Measurements from ENCODE around the gene SPATA32.

SPATA32 gene

GRCh38 chr17:45248132-45248957 lies 13.5 kb downstream of the SPATA32 start:
- Histone ChIP-seq H3K36me3 (ENCODE audit: control insufficient read depth in 2 of 2, insufficient read depth in 2 of 2, low read length in 2 of 2) (peaks cover 8 to 14% of the 10 kb centered on the region in 2 donors), H3K4me3 (ENCODE audit: low read length in 2 of 2) (peak overlapping the region; percentile 60 to 73), H3K4me1 (ENCODE audit: control insufficient read depth in 2 of 2, insufficient read depth in 2 of 2, low read length in 2 of 2) (peaks cover 27 to 34% of the 10 kb centered on the region in 2 donors), H3K9me3 (ENCODE audit: control insufficient read depth in 2 of 2, low read length in 2 of 2) (no peaks in the 10 kb centered on the region), H3K9ac (ENCODE audit: low read depth in 1 of 2, low read length in 2 of 2) (peak overlapping the region; percentile 86 to 89), H3K27ac (ENCODE audit: low read depth in 2 of 2, low read length in 2 of 2) (peak overlapping the region; percentile 91 to 95), H3K27me3 (ENCODE audit: control insufficient read depth in 2 of 2, insufficient read depth in 2 of 2, low read length in 2 of 2) (no peaks in the 10 kb centered on the region)

GRCh38 chr17:45247429-45248131 lies 14.3 kb downstream of the SPATA32 start:
- H3K4me1 ChIP-seq (ENCODE audit: control insufficient read depth in 2 of 2, insufficient read depth in 2 of 2, low read length in 2 of 2) = peaks cover 25 to 30% of the 10 kb centered on the region in 2 donors
- H3K9me3 ChIP-seq (ENCODE audit: control insufficient read depth in 2 of 2, low read length in 2 of 2) = no peaks in the 10 kb centered on the region
- H3K4me3 ChIP-seq (ENCODE audit: low read length in 2 of 2) = peak overlapping the region; percentile 73 to 75
- H3K27me3 ChIP-seq (ENCODE audit: control insufficient read depth in 2 of 2, insufficient read depth in 2 of 2, low read length in 2 of 2) = no peaks in the 10 kb centered on the region
- peaks cover 8 to 14% of the 10 kb centered on the region in 2 donors for H3K36me3 ChIP-seq (ENCODE audit: control insufficient read depth in 2 of 2, insufficient read depth in 2 of 2, low read length in 2 of 2)
- peak overlapping the region; percentile 91 to 95 for H3K27ac ChIP-seq (ENCODE audit: low read depth in 2 of 2, low read length in 2 of 2)
- peak overlapping the region; percentile 86 to 89 for H3K9ac ChIP-seq (ENCODE audit: low read depth in 1 of 2, low read length in 2 of 2)

GRCh38 chr17:45246861-45247428 lies 14.9 kb downstream of the SPATA32 start:
- Histone ChIP-seq H3K36me3 (ENCODE audit: control insufficient read depth in 2 of 2, insufficient read depth in 2 of 2, low read length in 2 of 2) (peaks cover 8 to 18% of the 10 kb centered on the region in 2 donors), H3K27me3 (ENCODE audit: control insufficient read depth in 2 of 2, insufficient read depth in 2 of 2, low read length in 2 of 2) (no peaks in the 10 kb centered on the region), H3K27ac (ENCODE audit: low read depth in 2 of 2, low read length in 2 of 2) (peak overlapping the region; percentile 91 to 95), H3K9ac (ENCODE audit: low read depth in 1 of 2, low read length in 2 of 2) (peak overlapping the region; percentile 61 to 86), H3K9me3 (ENCODE audit: control insufficient read depth in 2 of 2, low read length in 2 of 2) (no peaks in the 10 kb centered on the region), H3K4me3 (ENCODE audit: low read length in 2 of 2) (peak overlapping the region; percentile 73 to 75), H3K4me1 (ENCODE audit: control insufficient read depth in 2 of 2, insufficient read depth in 2 of 2, low read length in 2 of 2) (peaks cover 22 to 25% of the 10 kb centered on the region in 2 donors)

- Histone ChIP-seq H3K4me1 (ENCODE audit: control insufficient read depth in 2 of 2, insufficient read depth in 2 of 2, low read length in 2 of 2) (peaks cover 21 to 22% of the 10 kb centered on the region in 2 donors), H3K27me3 (ENCODE audit: control insufficient read depth in 2 of 2, insufficient read depth in 2 of 2, low read length in 2 of 2) (peaks cover 0 to 3% of the 10 kb centered on the region in 2 donors), H3K9me3 (ENCODE audit: control insufficient read depth in 2 of 2, low read length in 2 of 2) (no peaks in the 10 kb centered on the region), H3K36me3 (ENCODE audit: control insufficient read depth in 2 of 2, insufficient read depth in 2 of 2, low read length in 2 of 2) (peaks cover 8 to 18% of the 10 kb centered on the region in 2 donors), H3K9ac (ENCODE audit: low read depth in 1 of 2, low read length in 2 of 2) (peak overlapping the region in 1 of 2 donors; percentile 6), H3K4me3 (ENCODE audit: low read length in 2 of 2) (peak overlapping the region in 1 of 2 donors; percentile 73), H3K27ac (ENCODE audit: low read depth in 2 of 2, low read length in 2 of 2) (no peak overlapping the region)
Measured at GRCh38 chr17:45246338-45246737, 15.6 kb downstream of the SPATA32 start.

- H3K9ac ChIP-seq (ENCODE audit: low read depth in 1 of 2, low read length in 2 of 2) = no peak overlapping the region
- H3K27ac ChIP-seq (ENCODE audit: low read depth in 2 of 2, low read length in 2 of 2) = no peak overlapping the region
- no peaks in the 10 kb centered on the region for H3K9me3 ChIP-seq (ENCODE audit: control insufficient read depth in 2 of 2, low read length in 2 of 2)
- peaks cover 9 to 15% of the 10 kb centered on the region in 2 donors for H3K27me3 ChIP-seq (ENCODE audit: control insufficient read depth in 2 of 2, insufficient read depth in 2 of 2, low read length in 2 of 2)
- peaks cover 22 to 25% of the 10 kb centered on the region in 2 donors for H3K4me1 ChIP-seq (ENCODE audit: control insufficient read depth in 2 of 2, insufficient read depth in 2 of 2, low read length in 2 of 2)
- H3K4me3 ChIP-seq (ENCODE audit: low read length in 2 of 2) = no peak overlapping the region
- peaks cover 8 to 18% of the 10 kb centered on the region in 2 donors for H3K36me3 ChIP-seq (ENCODE audit: control insufficient read depth in 2 of 2, insufficient read depth in 2 of 2, low read length in 2 of 2)
Measured at GRCh38 chr17:45244725-45245656, 16.9 kb downstream of the SPATA32 start.

GRCh38 chr17:45243750-45244149 lies 18.1 kb downstream of the SPATA32 start:
- Histone ChIP-seq H3K4me3 (ENCODE audit: low read length in 2 of 2) (no peak overlapping the region), H3K27me3 (ENCODE audit: control insufficient read depth in 2 of 2, insufficient read depth in 2 of 2, low read length in 2 of 2) (peaks cover 10 to 18% of the 10 kb centered on the region in 2 donors), H3K36me3 (ENCODE audit: control insufficient read depth in 2 of 2, insufficient read depth in 2 of 2, low read length in 2 of 2) (peaks cover 10 to 26% of the 10 kb centered on the region in 2 donors), H3K9ac (ENCODE audit: low read depth in 1 of 2, low read length in 2 of 2) (peak overlapping the region; percentile 9 to 14), H3K4me1 (ENCODE audit: control insufficient read depth in 2 of 2, insufficient read depth in 2 of 2, low read length in 2 of 2) (peaks cover 19 to 22% of the 10 kb centered on the region in 2 donors), H3K27ac (ENCODE audit: low read depth in 2 of 2, low read length in 2 of 2) (peak overlapping the region in 1 of 2 donors; percentile 16), H3K9me3 (ENCODE audit: control insufficient read depth in 2 of 2, low read length in 2 of 2) (no peaks in the 10 kb centered on the region)

- peaks cover 14 to 15% of the 10 kb centered on the region in 2 donors for H3K4me1 ChIP-seq (ENCODE audit: control insufficient read depth in 2 of 2, insufficient read depth in 2 of 2, low read length in 2 of 2)
- H3K27me3 ChIP-seq (ENCODE audit: control insufficient read depth in 2 of 2, insufficient read depth in 2 of 2, low read length in 2 of 2) = peaks cover 10 to 18% of the 10 kb centered on the region in 2 donors
- no peak overlapping the region for H3K4me3 ChIP-seq (ENCODE audit: low read length in 2 of 2)
- H3K36me3 ChIP-seq (ENCODE audit: control insufficient read depth in 2 of 2, insufficient read depth in 2 of 2, low read length in 2 of 2) = peaks cover 10 to 35% of the 10 kb centered on the region in 2 donors
- no peak overlapping the region for H3K27ac ChIP-seq (ENCODE audit: low read depth in 2 of 2, low read length in 2 of 2)
- no peaks in the 10 kb centered on the region for H3K9me3 ChIP-seq (ENCODE audit: control insufficient read depth in 2 of 2, low read length in 2 of 2)
- no peak overlapping the region for H3K9ac ChIP-seq (ENCODE audit: low read depth in 1 of 2, low read length in 2 of 2)
Measured at GRCh38 chr17:45242029-45242414, 19.9 kb downstream of the SPATA32 start.

- peaks cover 10 to 34% of the 10 kb centered on the region in 2 donors for H3K36me3 ChIP-seq (ENCODE audit: control insufficient read depth in 2 of 2, insufficient read depth in 2 of 2, low read length in 2 of 2)
- H3K4me1 ChIP-seq (ENCODE audit: control insufficient read depth in 2 of 2, insufficient read depth in 2 of 2, low read length in 2 of 2) = peaks cover 9 to 10% of the 10 kb centered on the region in 2 donors
- H3K27ac ChIP-seq (ENCODE audit: low read depth in 2 of 2, low read length in 2 of 2) = no peak overlapping the region
- H3K27me3 ChIP-seq (ENCODE audit: control insufficient read depth in 2 of 2, insufficient read depth in 2 of 2, low read length in 2 of 2) = peaks cover 10 to 18% of the 10 kb centered on the region in 2 donors
- H3K9me3 ChIP-seq (ENCODE audit: control insufficient read depth in 2 of 2, low read length in 2 of 2) = no peaks in the 10 kb centered on the region
- no peak overlapping the region for H3K9ac ChIP-seq (ENCODE audit: low read depth in 1 of 2, low read length in 2 of 2)
- H3K4me3 ChIP-seq (ENCODE audit: low read length in 2 of 2) = peak overlapping the region in 1 of 2 donors; percentile 2
Measured at GRCh38 chr17:45241328-45242028, 20.4 kb downstream of the SPATA32 start.

- H3K27ac ChIP-seq (ENCODE audit: low read depth in 2 of 2, low read length in 2 of 2) = no peak overlapping the region
- H3K4me1 ChIP-seq (ENCODE audit: control insufficient read depth in 2 of 2, insufficient read depth in 2 of 2, low read length in 2 of 2) = peaks cover 9% of the 10 kb centered on the region in 2 donors
- H3K9ac ChIP-seq (ENCODE audit: low read depth in 1 of 2, low read length in 2 of 2) = no peak overlapping the region
- H3K36me3 ChIP-seq (ENCODE audit: control insufficient read depth in 2 of 2, insufficient read depth in 2 of 2, low read length in 2 of 2) = peaks cover 10 to 34% of the 10 kb centered on the region in 2 donors
- H3K4me3 ChIP-seq (ENCODE audit: low read length in 2 of 2) = no peak overlapping the region
- H3K9me3 ChIP-seq (ENCODE audit: control insufficient read depth in 2 of 2, low read length in 2 of 2) = no peaks in the 10 kb centered on the region
- peaks cover 10 to 18% of the 10 kb centered on the region in 2 donors for H3K27me3 ChIP-seq (ENCODE audit: control insufficient read depth in 2 of 2, insufficient read depth in 2 of 2, low read length in 2 of 2)
Measured at GRCh38 chr17:45240905-45241327, 21.0 kb downstream of the SPATA32 start.

Measured in mucosa of rectum (tissue), 2 donors.